Hematopoietic multipotent progenitor cell treated with erythropoietin and hydrocortisone succinate and interleukin-3 and kit ligand, for 8 days (in vitro differentiated cells): ENCODE data around the gene NFIB.

ENCODE experiments used
- DNase-seq: peaks from one replicate; pipeline ENCODE4 v3.0.0-alpha.2; 2015

NFIB gene

GRCh38 chr9:14318361-14318760 lies 4.4 kb upstream of the NFIB start:
- DNase-seq = no peak

GRCh38 chr9:14317667-14318320 lies 3.9 kb upstream of the NFIB start:
- DNase-seq = no peak

- DNase-seq = no peak
Measured at GRCh38 chr9:14316602-14317300, 2.8 kb upstream of the NFIB start.

- no peak for DNase-seq
Measured at GRCh38 chr9:14315875-14316601, 2.1 kb upstream of the NFIB start.

GRCh38 chr9:14314929-14315874 lies 1.3 kb upstream of the NFIB start:
- peak; percentile 47 for DNase-seq

GRCh38 chr9:14314424-14314928 lies 535 bp upstream of the NFIB start:
- DNase-seq = no peak

- no peak for DNase-seq
Measured at GRCh38 chr9:14313378-14313940, 482 bp downstream of the NFIB start.

- DNase-seq = no peak
Measured at GRCh38 chr9:14312719-14313377, 1.1 kb downstream of the NFIB start.

- no peak for DNase-seq
Measured at GRCh38 chr9:14311956-14312685, 1.8 kb downstream of the NFIB start.

- no peak for DNase-seq
Measured at GRCh38 chr9:14311171-14311949, 2.6 kb downstream of the NFIB start.

GRCh38 chr9:14310311-14310710 lies 3.6 kb downstream of the NFIB start:
- DNase-seq = no peak

- DNase-seq = peak; percentile 26
Measured at GRCh38 chr9:14309403-14309802, 4.5 kb downstream of the NFIB start.

- DNase-seq = no peak
Measured at GRCh38 chr9:14308853-14309145, 5.1 kb downstream of the NFIB start.

- no peak for DNase-seq
Measured at GRCh38 chr9:14307989-14308852, 5.7 kb downstream of the NFIB start.

GRCh38 chr9:14306672-14307660 lies 7.0 kb downstream of the NFIB start:
- no peak for DNase-seq

- no peak for DNase-seq
Measured at GRCh38 chr9:14306188-14306587, 7.8 kb downstream of the NFIB start.

GRCh38 chr9:14304259-14304658 lies 9.7 kb downstream of the NFIB start:
- no peak for DNase-seq

- DNase-seq = no peak
Measured at GRCh38 chr9:14303521-14303920, 10.4 kb downstream of the NFIB start.
